ENCODE measurements around the gene BTBD19.
"Not testable (repeated sequence)": the region's sequence is repeated elsewhere in the genome, so short reads cannot be mapped to it uniquely, and the experiment has no call there.

Gene BTBD19

GRCh38 chr1:44808938-44809917 is 905 bp downstream of the BTBD19 start:
- peak; percentile 89 for DNase-seq (ENCODE audit: low read depth)

- DNase-seq (ENCODE audit: low read depth) = peak; percentile 25
These were observed 1.9 kb downstream of the BTBD19 start for GRCh38 chr1:44810101-44810761.

DNA sequence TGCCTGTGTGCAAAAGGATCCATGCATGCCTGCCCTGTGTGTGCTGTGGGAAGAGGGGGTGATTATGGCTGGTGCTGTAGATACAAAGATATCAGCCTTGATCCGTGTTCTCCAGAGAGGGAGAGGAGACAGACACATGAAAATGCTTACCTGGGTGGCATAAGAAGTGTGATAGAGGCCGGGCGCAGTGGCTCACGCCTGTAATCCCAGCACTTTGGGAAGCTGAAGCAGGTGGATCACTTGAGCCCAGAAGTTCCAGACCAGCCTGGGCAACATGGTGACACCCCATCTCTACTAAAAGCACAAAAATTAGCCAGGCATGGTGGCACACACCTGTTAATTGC is 2.4 kb downstream of the BTBD19 start:
- DNase-seq (ENCODE audit: low read depth) = not testable (repeated sequence)

DNA sequence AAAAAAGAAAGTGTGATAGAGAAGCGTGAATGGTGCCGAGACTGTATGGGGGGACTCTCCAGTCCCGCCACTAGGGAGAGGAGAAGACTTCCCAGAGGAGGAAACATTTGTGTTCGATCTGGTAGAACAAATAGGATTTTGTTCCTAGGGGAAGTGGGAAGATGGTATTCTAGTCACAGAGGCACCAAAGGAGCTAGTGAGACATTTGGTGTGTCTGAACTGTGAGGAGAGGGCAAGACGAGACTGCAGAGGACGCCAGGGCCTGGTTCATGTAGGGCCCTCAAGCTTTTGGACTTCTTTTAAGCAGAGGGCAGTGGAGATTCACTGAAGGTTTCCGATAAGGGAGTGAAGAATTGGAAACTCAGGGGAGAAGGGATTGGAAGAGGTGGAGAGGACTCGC is 2.9 kb downstream of the BTBD19 start:
- no peak for DNase-seq (ENCODE audit: low read depth)

DNA sequence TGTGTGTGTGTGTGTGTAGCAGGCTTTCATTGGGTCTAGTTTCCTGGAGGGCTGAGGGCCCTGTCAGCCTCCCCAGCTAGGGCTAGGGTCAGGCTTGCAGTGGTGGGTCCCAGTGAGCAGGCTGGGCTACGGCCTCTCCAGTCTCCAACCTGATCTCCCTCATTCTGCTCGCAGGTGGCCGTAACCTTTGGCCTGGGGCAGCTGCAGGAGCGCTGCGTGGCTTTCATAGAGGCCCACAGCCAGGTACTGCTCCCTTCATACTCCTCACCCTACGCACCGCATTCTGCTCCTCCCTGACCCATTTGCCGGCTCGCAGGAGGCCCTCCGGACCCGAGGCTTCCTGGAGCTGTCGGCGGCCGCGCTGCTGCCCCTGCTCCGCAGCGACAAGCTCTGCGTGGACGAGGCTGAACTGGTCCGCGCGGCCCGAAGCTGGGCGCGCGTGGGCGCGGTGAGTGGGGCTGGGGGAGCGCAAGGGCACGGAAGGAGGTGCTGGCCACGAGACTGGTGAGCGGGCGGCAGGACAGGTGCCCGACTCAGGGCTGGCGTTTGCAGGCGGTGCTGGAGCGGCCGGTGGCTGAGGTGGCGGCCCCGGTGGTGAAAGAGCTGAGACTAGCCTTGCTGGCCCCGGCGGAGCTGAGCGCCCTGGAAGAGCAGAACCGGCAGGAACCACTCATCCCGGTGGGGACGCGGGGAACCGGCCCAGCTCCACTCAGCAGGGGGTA is 4.7 kb downstream of the BTBD19 start:
- DNase-seq (ENCODE audit: low read depth) = no peak

DNA sequence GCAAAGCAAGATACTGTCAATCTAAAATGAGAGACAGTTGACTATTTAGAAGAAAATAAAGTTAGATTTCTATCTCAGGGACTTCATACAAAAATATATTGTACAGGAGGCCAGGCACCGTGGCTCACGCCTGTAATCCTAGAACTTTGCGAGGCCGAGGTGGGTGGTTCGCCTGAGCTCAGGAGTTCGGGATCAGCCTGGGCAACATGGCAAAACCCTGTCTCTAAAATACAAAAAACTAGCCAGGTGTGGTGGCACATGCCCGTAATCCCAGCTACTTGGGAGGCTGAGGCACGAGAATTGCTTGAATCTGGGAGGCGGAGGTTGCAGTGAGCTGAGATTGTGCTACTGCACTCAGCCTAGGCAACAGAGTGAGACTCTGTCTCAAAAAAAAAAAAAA is 7.6 kb downstream of the BTBD19 start:
- DNase-seq (ENCODE audit: low read depth) = not testable (repeated sequence)

GRCh38 chr1:44817307-44817706 is 9.0 kb downstream of the BTBD19 start:
- no peak for DNase-seq (ENCODE audit: low read depth)

DNA sequence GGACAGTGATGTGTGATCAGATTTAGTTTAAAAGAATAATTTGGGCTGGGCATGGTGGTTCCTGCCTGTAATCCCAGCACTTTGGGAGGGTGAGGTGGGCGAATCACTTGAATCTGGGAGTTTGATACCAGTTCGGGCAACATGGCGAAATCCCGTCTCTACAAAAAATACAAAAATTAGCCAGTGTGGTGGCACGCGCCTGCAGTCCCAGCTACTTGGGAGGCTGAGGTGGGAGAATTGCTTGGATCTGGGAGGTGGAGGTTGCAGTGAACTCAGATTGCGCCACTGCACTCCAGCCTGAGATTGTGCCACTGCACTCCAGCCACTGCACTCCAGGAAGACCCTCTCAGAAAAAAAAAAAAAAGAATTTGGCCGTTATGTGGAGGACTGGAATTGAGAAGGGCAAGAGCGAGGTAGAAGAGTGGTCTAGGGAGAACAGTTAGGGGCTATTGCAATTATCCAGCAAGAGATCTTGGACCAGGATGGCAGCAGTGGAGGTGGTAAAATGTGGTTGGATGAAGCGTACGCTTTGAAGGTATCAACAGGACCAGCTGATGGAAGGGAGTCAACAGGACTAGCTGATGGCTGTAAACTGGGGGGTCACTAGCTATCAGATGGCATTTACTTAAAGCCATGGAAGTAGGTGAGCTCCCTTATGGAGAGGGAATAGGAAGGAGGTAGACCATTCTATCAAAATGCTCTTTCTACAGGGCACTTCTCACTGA is 9.6 kb downstream of the BTBD19 start:
- no peak for DNase-seq (ENCODE audit: low read depth)

- no peak for DNase-seq (ENCODE audit: low read depth)
These were observed 10.9 kb downstream of the BTBD19 start for GRCh38 chr1:44819196-44819607.

GRCh38 chr1:44819608-44820327 is 11.4 kb downstream of the BTBD19 start:
- peak; percentile 63 for DNase-seq (ENCODE audit: low read depth)

DNA sequence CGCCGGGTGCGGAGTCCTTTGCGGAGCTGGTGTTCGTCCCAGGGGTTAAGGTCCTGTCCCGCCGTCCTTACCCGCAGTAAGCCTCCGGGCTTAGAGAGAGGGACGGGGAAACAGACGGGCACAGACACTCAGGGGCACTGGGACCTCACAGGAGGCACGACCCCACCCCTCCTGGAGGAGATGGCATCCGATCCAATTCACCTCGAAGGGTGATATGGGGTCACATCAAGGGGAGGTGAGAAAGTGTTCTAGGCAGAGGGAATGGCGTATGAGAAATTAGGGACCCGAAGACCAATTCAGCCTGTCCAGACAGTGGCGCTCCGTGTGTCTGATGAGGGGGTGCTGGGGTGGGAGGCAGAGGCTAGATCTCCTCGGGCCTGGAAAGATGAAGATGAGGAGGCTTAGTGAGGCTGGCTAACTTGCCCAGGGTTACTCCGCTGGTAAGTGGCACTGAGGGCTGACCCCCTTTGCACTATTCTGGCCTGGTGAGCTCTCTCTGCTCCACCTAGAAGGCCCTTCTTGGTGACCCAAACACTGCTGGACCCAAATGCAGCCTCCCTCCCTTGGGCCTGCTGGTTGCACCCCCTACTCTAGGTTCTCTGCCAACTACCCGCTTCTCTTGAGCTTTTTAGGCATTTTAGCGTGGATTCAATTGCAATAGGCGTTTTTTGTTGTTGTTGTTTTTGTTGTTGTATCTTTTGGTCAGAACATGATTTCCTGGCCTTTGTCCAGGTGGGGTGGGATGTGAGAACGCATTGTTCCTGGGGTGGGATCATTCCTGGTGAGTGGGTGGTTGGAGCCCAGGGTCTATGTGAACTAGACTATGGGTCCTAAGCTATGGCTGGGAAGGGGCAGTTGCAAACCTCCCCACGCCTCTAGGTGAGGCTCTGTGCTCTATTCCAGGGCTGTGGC is 12.3 kb downstream of the BTBD19 start:
- no peak for DNase-seq (ENCODE audit: low read depth)

GRCh38 chr1:44821240-44821715 is 13.0 kb downstream of the BTBD19 start:
- no peak for DNase-seq (ENCODE audit: low read depth)

DNA sequence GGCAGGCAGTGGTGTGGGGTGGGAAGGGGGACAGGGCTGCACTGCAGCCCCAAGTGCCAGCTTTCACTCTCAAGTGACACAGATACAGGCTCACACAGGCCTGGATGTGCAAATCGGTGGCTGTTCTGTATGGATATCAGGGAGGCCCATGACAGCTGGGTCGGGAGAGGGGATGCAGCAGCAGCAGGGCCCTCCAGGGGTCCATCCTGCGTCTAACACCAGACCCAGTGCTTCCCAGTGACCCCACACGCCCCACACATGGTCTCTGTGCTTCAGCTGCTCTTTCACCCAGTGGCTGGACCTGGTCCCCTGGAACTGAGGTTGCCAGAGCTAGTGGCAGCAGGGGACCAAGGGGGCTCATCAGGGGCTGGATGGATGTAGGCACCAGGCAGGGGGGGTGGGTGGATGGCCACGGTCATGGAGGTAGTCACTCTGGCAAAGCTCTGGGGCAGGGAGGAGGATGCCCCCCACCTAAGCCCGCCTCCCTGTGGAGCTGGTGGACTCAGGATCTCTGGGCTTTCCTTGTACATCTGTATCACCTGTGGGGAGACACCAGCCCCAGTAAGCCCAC is 13.9 kb downstream of the BTBD19 start:
- DNase-seq (ENCODE audit: low read depth) = no peak

GRCh38 chr1:44822981-44823451 is 14.7 kb downstream of the BTBD19 start:
- DNase-seq (ENCODE audit: low read depth) = no peak

DNA sequence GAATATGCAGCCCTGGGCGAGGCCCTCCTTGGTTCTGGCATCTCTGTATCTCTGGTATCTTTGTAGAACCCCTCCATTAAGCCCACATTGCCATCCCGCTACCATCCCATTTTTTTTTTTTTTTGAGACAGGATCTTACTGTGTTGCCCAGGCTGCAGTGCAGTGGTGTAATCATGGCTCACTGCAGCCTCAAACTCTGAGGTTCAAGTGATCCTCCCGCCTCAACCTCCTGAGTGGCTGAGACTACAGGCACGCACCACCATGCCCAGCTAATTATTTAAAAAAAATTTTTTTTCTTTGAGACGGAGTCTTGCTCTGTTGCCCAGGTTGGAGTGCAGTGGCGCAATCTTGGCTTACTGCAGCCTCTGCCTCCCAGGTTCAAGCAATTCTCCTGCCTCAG is 16.1 kb downstream of the BTBD19 start:
- DNase-seq (ENCODE audit: low read depth) = not testable (repeated sequence)

DNA sequence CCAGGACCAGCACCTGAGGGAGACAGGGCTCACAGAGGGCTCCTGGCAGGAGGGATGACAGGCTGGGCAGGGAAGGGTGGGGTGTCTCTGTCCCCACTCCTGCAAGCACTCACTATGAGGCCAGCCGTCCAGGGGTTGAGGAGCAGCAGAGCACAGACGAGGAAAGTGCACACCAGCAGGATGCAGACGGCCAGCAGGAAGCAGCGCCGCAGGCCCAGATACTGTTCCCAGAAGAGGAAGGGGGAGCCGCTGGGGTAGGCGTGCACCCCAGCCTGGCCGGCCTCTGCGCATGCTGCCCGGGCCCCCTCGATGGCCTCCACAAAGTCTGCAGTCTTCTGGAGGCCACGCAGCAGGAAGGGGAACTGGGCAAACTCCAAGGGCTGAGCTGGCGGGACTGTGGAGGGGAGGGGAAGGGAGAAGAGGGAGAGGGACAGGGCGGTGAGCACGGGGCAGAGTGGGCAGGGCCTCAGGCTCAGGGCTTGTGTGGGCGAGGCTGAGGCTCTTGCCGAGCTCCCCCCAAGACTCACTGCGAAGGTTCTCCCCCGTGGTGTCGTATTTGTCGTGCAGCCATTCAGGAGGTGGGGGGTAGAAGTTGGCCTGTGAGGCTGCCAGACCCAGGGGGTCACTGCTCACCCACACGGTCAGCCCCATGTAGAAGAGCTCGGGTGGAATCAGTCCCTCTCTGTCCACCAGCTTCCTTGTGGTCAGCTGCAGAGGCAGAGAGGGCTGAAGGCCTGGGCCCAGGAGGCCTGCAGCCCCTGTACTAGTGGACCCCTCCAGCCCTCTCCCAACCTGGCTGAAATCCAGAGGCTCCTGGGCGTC is 18.3 kb downstream of the BTBD19 start:
- no peak for DNase-seq (ENCODE audit: low read depth)

GRCh38 chr1:44827197-44828002 is 19.1 kb downstream of the BTBD19 start:
- DNase-seq (ENCODE audit: low read depth) = no peak
